Measurements from ENCODE around the gene SLC35C1. TPM values are rescaled to one million over a fixed set of nuclear protein-coding genes. Genes with fewer than 3 reads are reported as not detected.

SLC35C1 gene
- total and polyA plus RNA-seq, 2 of the 8 experiments (the other 6 are each of a cell fraction or from before 2014, with no cell fraction given): 4.6 to 10.6 TPM

DNA sequence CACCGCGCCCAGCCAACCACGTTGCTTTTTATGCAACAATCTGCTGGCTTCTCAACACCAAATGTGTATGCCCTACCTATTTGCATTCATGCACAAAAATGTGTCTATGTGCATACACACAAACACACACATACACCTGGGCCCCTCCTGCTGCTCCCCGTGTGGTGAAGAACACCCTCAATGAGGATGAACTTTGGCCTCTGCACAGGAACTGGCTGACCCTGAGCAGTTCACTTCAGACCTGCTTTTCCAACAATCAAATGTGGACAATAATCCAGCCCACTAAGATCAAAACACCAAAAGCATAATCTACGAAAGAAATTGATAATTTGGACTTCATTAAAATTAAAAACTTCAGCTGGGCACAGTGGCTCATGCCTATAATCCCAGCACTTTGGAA lies 25.3 kb upstream of the SLC35C1 start:
- no peak overlapping the region for H3K56ac ChIP-seq (replicated peaks; ENCODE audit: insufficient read length, low read depth, low read length)
- no peak overlapping the region for H3K9ac ChIP-seq (replicated peaks in 1 of 4; ENCODE audit: extremely low read depth in 1 of 4, low read depth in 3 of 4, low read length in 3 of 4)

More for the DNA sequence above, 25.3 kb upstream of the SLC35C1 start:
- Histone ChIP-seq H3K9me3 (ENCODE audit: insufficient read depth in 2 of 2, low read depth in 1 of 2, low read length in 1 of 2) (no peaks in the 10 kb centered on the region), H3K79me2 (ENCODE audit: control insufficient read depth in 1 of 2, insufficient read depth in 2 of 2, low read length in 2 of 2) (no peaks in the 10 kb centered on the region), H2BK20ac (ENCODE audit: low read length) (no peak overlapping the region), H3K14ac (ENCODE audit: insufficient read length) (no peak overlapping the region), H4K5ac (ENCODE audit: insufficient read length, low read depth, low read length) (no peak overlapping the region), H2BK12ac (ENCODE audit: low read depth, low read length) (no peak overlapping the region), H3K23ac (ENCODE audit: insufficient read length) (no peak overlapping the region), H3K4me3 (ENCODE audit: extremely low read depth in 1 of 4, insufficient read depth in 2 of 4, low read depth in 3 of 4, low read length in 4 of 4) (no peak overlapping the region), H4K8ac (ENCODE audit: extremely low read depth, insufficient read depth, low read length) (no peak overlapping the region), H3K27me3 (replicated peaks in 1 of 4; ENCODE audit: control insufficient read depth in 3 of 4, extremely low read depth in 1 of 4, insufficient read depth in 3 of 4, low read length in 3 of 4) (no peaks in the 10 kb centered on the region), H3K79me1 (ENCODE audit: low read depth, low read length) (no peaks in the 10 kb centered on the region), H3K4me2 (ENCODE audit: insufficient read depth in 1 of 2, low read depth in 2 of 2, low read length in 2 of 2) (no peak overlapping the region), H4K20me1 (replicated peaks in 1 of 2; ENCODE audit: control insufficient read depth in 1 of 2, insufficient read depth in 2 of 2, low read length in 2 of 2) (no peaks in the 10 kb centered on the region), H2AFZ (ENCODE audit: low read length) (no peak overlapping the region), H2BK5ac (ENCODE audit: low read depth, low read length) (no peak overlapping the region), H4K91ac (replicated peaks; ENCODE audit: insufficient read length, low read length) (no peak overlapping the region), H3K36me3 (ENCODE audit: control insufficient read depth in 2 of 4, insufficient read depth in 4 of 4, low read length in 3 of 4) (no peaks in the 10 kb centered on the region), H2BK120ac (replicated peaks; ENCODE audit: low read depth, low read length) (no peak overlapping the region), H3K27ac (ENCODE audit: low read depth, low read length) (no peak overlapping the region), H3K18ac (ENCODE audit: extremely low read depth, low read length) (no peak overlapping the region), H2AK5ac (ENCODE audit: low read depth, low read length) (no peak overlapping the region), H3K4ac (replicated peaks; ENCODE audit: insufficient read length, low read depth, low read length) (no peak overlapping the region), H2BK15ac (ENCODE audit: low read length) (no peak overlapping the region), H3K23me2 (ENCODE audit: low read depth, low read length) (no peaks in the 10 kb centered on the region), H3K4me1 (replicated peaks in 1 of 4; ENCODE audit: control insufficient read depth in 3 of 4, insufficient read depth in 4 of 4, low read length in 3 of 4) (no peaks in the 10 kb centered on the region)
- FAIRE-seq: no peak
- TF ChIP-seq BRCA1 (IDR thresholded peaks at IDR 0.05; ENCODE audit: low read depth, low read length): no peak
- DNase-seq (ENCODE audit: low read depth in 1 of 2, low spot score in 2 of 2): no peak
- 96% methylated on average over 5 of the region's 5 CpGs; no CpG with 5 or more reads in 1 of the 2 experiments for WGBS, 2 experiments (ENCODE audit: extremely low coverage in 1 of 2, insufficient coverage in 1 of 2, insufficient read length in 1 of 2, insufficient replicate concordance in 2 of 2, low coverage in 1 of 2, low lambda C conversion rate in 2 of 2, missing lambda C conversion rate in 1 of 2)
- CTCF ChIA-PET (ENCODE audit: partially characterized antibody): no interaction called here
- POLR2A ChIA-PET (ENCODE audit: partially characterized antibody): no interaction called here

Data from H1 (cell line).